ENCODE results near the gene TAX1BP1.
"Not testable (repeated sequence)": the region's sequence is repeated elsewhere in the genome, so short reads cannot be mapped to it uniquely, and the experiment has no call there.

The TAX1BP1 gene

GRCh38 chr7:27739301-27739908 is 557 bp upstream of the TAX1BP1 start:
- DNase-seq (ENCODE audit: low spot score), result peak; percentile 10

- DNase-seq (ENCODE audit: low spot score), result peak; percentile 58
Measured at GRCh38 chr7:27740449-27741086, 606 bp downstream of the TAX1BP1 start.

- DNase-seq (ENCODE audit: low spot score), result not testable (repeated sequence)
Measured at GRCh38 chr7:27742091-27742710, 2.2 kb downstream of the TAX1BP1 start.

- peak; percentile 46 for DNase-seq (ENCODE audit: low spot score)
Measured at GRCh38 chr7:27745064-27745583, 5.2 kb downstream of the TAX1BP1 start.

GRCh38 chr7:27746486-27746885 is 6.5 kb downstream of the TAX1BP1 start:
- no peak for DNase-seq (ENCODE audit: low spot score)

GRCh38 chr7:27746978-27747377 is 7.0 kb downstream of the TAX1BP1 start:
- no peak for DNase-seq (ENCODE audit: low spot score)

GRCh38 chr7:27747589-27748368 is 7.8 kb downstream of the TAX1BP1 start:
- DNase-seq (ENCODE audit: low spot score), result no peak

GRCh38 chr7:27750316-27750715 is 10.4 kb downstream of the TAX1BP1 start:
- DNase-seq (ENCODE audit: low spot score), result no peak

- no peak for DNase-seq (ENCODE audit: low spot score)
Measured at GRCh38 chr7:27751888-27752660, 12.1 kb downstream of the TAX1BP1 start.

- DNase-seq (ENCODE audit: low spot score), result no peak
Measured at GRCh38 chr7:27753863-27754262, 13.9 kb downstream of the TAX1BP1 start.

- DNase-seq (ENCODE audit: low spot score), result no peak
Measured at GRCh38 chr7:27756298-27756697, 16.3 kb downstream of the TAX1BP1 start.

- no peak for DNase-seq (ENCODE audit: low spot score)
Measured at GRCh38 chr7:27759491-27759890, 19.5 kb downstream of the TAX1BP1 start.

GRCh38 chr7:27762062-27762461 is 22.1 kb downstream of the TAX1BP1 start:
- no peak for DNase-seq (ENCODE audit: low spot score)

- DNase-seq (ENCODE audit: low spot score), result no peak
Measured at GRCh38 chr7:27763983-27764508, 24.1 kb downstream of the TAX1BP1 start.

- no peak for DNase-seq (ENCODE audit: low spot score)
Measured at GRCh38 chr7:27765841-27766240, 25.9 kb downstream of the TAX1BP1 start.

GRCh38 chr7:27767374-27767773 is 27.4 kb downstream of the TAX1BP1 start:
- no peak for DNase-seq (ENCODE audit: low spot score)

- DNase-seq (ENCODE audit: low spot score), result no peak
Measured at GRCh38 chr7:27771111-27771510, 31.1 kb downstream of the TAX1BP1 start.

- no peak for DNase-seq (ENCODE audit: low spot score)
Measured at GRCh38 chr7:27774717-27775328, 34.9 kb downstream of the TAX1BP1 start.

GRCh38 chr7:27775782-27776181 is 35.8 kb downstream of the TAX1BP1 start:
- no peak for DNase-seq (ENCODE audit: low spot score)

GRCh38 chr7:27777662-27778061 is 37.7 kb downstream of the TAX1BP1 start:
- no peak for DNase-seq (ENCODE audit: low spot score)

GRCh38 chr7:27779873-27780272 is 39.9 kb downstream of the TAX1BP1 start:
- no peak for DNase-seq (ENCODE audit: low spot score)

Data from HuH-7.5 (cell line).